HepG2 (cell line): ENCODE results near the gene C20orf202. TPM values are rescaled to one million over a fixed set of nuclear protein-coding genes. Genes with fewer than 3 reads are reported as not detected.

Experiments used
- ATAC-seq: fragments of 200-7000 bp; cut with Tn5 transposase; 3 replicates; pipeline ENCODE4 v1.9.1; 2020; ENCODE audit warnings: mild to moderate bottlenecking, moderate library complexity
- BruUV-seq: library from RNA; stranded (reverse); fragments of 400-500 nt; replicated peaks from 2 replicates; lab custom pipeline; 2021; lab: Mats Ljungman, UMichigan
- CTCF ChIA-PET: fragments of 300-600 bp; formaldehyde crosslinking; extraction: SDS; loops from one replicate; lab custom pipeline; 2021; ENCODE audit warnings: low total read pairs, inconsistent platforms, low intra/inter-chr PET ratio; lab: Yijun Ruan, JAX
- POLR2A ChIA-PET: fragments of 350-600 bp; sonication (Branson Sonifier 250); formaldehyde crosslinking; loops from one replicate; lab custom pipeline; 2020; ENCODE audit warnings: antibody characterized with exemption, inconsistent platforms; lab: Yijun Ruan, JAX
- DNase-seq: peaks from one replicate; pipeline ENCODE4 v3.0.0-alpha.2; 2015; ENCODE audit warnings: low spot score
- FAIRE-seq: peaks from 3 replicates; lab custom pipeline; 2011; peaks lifted over from hg19 to GRCh38; lab: Jason Lieb, UNC
- H2AFZ ChIP-seq: one replicate; pipeline ENCODE4 v1.6.1; 2011; ENCODE audit warnings: low read length, inconsistent platforms
- H3K27ac ChIP-seq: fragments of 300-600 bp; 3 replicates; pipeline ENCODE4 v1.8.0; 2011; ENCODE audit warnings: mixed run types, mild to moderate bottlenecking, mixed read lengths, low read length, inconsistent platforms; ENCODE audit not compliant: insufficient read depth; ENCODE audit errors: extremely low read length
- H3K27me3 ChIP-seq, 2 experiments: fragments of 200-600 bp in 1 of 2; 2 replicates in 1 of 2; 3 replicates in 1 of 2; pipeline versions ENCODE4 v1.6.0 to v1.8.0; 2011; ENCODE audit warnings: low read length in 2 of 2, mild to moderate bottlenecking in 2 of 2, moderate library complexity in 2 of 2, inconsistent platforms in 1 of 2; ENCODE audit not compliant: insufficient read depth in 2 of 2, control insufficient read depth in 1 of 2
- H3K36me3 ChIP-seq, 2 experiments: fragments of 200-600 bp in 1 of 2; replicated peaks in 1 of 2; 2 replicates in 1 of 2; 3 replicates in 1 of 2; pipeline versions ENCODE4 v1.5.1 to v1.8.0; 2011; ENCODE audit warnings: low read length in 2 of 2, inconsistent platforms in 1 of 2; ENCODE audit not compliant: insufficient read depth in 2 of 2, control insufficient read depth in 1 of 2
- H3K4me1 ChIP-seq: 2 replicates; pipeline ENCODE4 v1.5.1; 2012; ENCODE audit warnings: low read length, inconsistent platforms; ENCODE audit not compliant: insufficient read depth
- H3K4me2 ChIP-seq: 2 replicates; pipeline ENCODE4 v1.6.0; 2011; ENCODE audit warnings: low read depth, low read length, inconsistent platforms
- H3K4me3 ChIP-seq, 3 experiments: fragments of 200-600 bp in 1 of 3; sonication (generic), shearing (Covaris generic) in 1 of 3; replicated peaks in 1 of 3; 2 replicates each; pipeline ENCODE4 v1.5.1; 2011 to 2016; ENCODE audit warnings: low read length in 3 of 3, inconsistent platforms in 2 of 3, low read depth in 2 of 3, mild to moderate bottlenecking in 2 of 3, control low read depth in 1 of 3, mixed read lengths in 1 of 3; ENCODE audit not compliant: insufficient read depth in 1 of 3
- H3K79me2 ChIP-seq: one replicate; pipeline ENCODE4 v1.6.1; 2011; ENCODE audit warnings: low read length, inconsistent platforms; ENCODE audit not compliant: insufficient read depth
- H3K9ac ChIP-seq: 2 replicates; pipeline ENCODE4 v1.6.0; 2011; ENCODE audit warnings: mild to moderate bottlenecking, low read depth, low read length, inconsistent platforms; ENCODE audit not compliant: insufficient read depth
- H3K9me3 ChIP-seq: 2 replicates; pipeline ENCODE4 v1.5.1; 2012; ENCODE audit warnings: mild to moderate bottlenecking, low read length
- H4K20me1 ChIP-seq: 2 replicates; pipeline ENCODE4 v1.6.0; 2011; ENCODE audit warnings: inconsistent platforms, mild to moderate bottlenecking, low read length, moderate library complexity; ENCODE audit not compliant: insufficient read depth
- BRD4 ChIP-seq: sonication (generic); formaldehyde crosslinking; IDR thresholded peaks from 2 replicates; pipeline ENCODE4 v1.4.0; 2020; ENCODE audit warnings: missing genetic modification reagents
- HOXD1 ChIP-seq: sonication (generic); formaldehyde crosslinking; IDR thresholded peaks from 2 replicates; pipeline ENCODE4 v1.5.0; 2020; ENCODE audit warnings: missing genetic modification reagents
- MXD4 ChIP-seq: IDR thresholded peaks from 2 replicates; pipeline ENCODE4 v1.6.1; 2016; ENCODE audit warnings: mild to moderate bottlenecking, missing biosample characterization, missing genetic modification reagents
- TOE1 ChIP-seq: sonication (generic); formaldehyde crosslinking; IDR thresholded peaks from 2 replicates; pipeline ENCODE4 v1.4.0; 2020; ENCODE audit warnings: mild to moderate bottlenecking, missing genetic modification reagents
- YEATS2 ChIP-seq: sonication (generic); formaldehyde crosslinking; IDR thresholded peaks from 2 replicates; pipeline ENCODE4 v1.4.0; 2020; ENCODE audit warnings: missing genetic modification reagents, borderline replicate concordance
- ZFYVE20 ChIP-seq: sonication (generic); formaldehyde crosslinking; IDR thresholded peaks from 2 replicates; pipeline ENCODE4 v1.8.0; 2023; ENCODE audit warnings: low read depth, mild to moderate bottlenecking, moderate library complexity, missing genetic modification reagents, borderline replicate concordance
- ZMAT3 ChIP-seq: sonication (generic); formaldehyde crosslinking; conservative IDR thresholded peaks from 2 replicates; pipeline ENCODE4 v1.7.0; 2021; ENCODE audit warnings: missing genetic modification reagents
- ZNF564 ChIP-seq: sonication (generic); formaldehyde crosslinking; IDR thresholded peaks from 2 replicates; pipeline ENCODE4 v1.8.1; 2023; ENCODE audit warnings: mild to moderate bottlenecking, missing genetic modification reagents
- ZNF878 ChIP-seq: sonication (generic); formaldehyde crosslinking; IDR thresholded peaks from 2 replicates; pipeline ENCODE4 v1.8.1; 2023; ENCODE audit warnings: mild to moderate bottlenecking, missing genetic modification reagents, moderate library complexity
- WGBS: methylation state at CpG from one replicate; pipeline ENCODE4 v1.1.6; 2017; ENCODE audit warnings: low lambda C conversion rate; 5-methylcytosine and 5-hydroxymethylcytosine counted together
- in situ Hi-C: cut with HindIII; loops from 2 replicates; pipeline ENCODE4 v1.10.0; 2017; ENCODE audit warnings: low pct_unique_long_range_greater_than_20kb; ENCODE audit not compliant: extremely low pct_ligation_motif_present
- intact Hi-C: fragments of 100-400 bp; cut with micrococcal nuclease; formaldehyde crosslinking; loops from one replicate; pipeline ENCODE4 v1.10.0; 2022; ENCODE audit not compliant: unreplicated experiment
- polyA plus RNA-seq, 8 experiments: library from polyadenylated mRNA; depleted of rRNA in 3 of 8; stranded (reverse) in 7 of 8; unstranded in 1 of 8; fragments of >200 nt; fragmentation: Illumina TruSeq in 4 of 8; extraction: Trizol in 4 of 8; gene quantifications; 2 replicates each; pipeline versions ENCODE4 v1.2.1 to v1.2.3, GENCODE V29; 2011 to 2016; ENCODE audit warnings: low read depth in 4 of 8, missing spikeins in 1 of 8, mixed read lengths in 1 of 8; ENCODE audit not compliant: insufficient read depth in 1 of 8
- total RNA-seq, 5 experiments: library from RNA; depleted of rRNA; stranded (reverse); fragments of >200 nt; fragmentation: Illumina TruSeq; extraction: Trizol; gene quantifications; 2 replicates each; pipeline ENCODE4 v1.2.3, GENCODE V29; 2016; ENCODE audit warnings: low read depth in 1 of 5
- TF ChIP-seq, protein P1 (sequence below): sonication (generic); formaldehyde crosslinking; IDR thresholded peaks from 2 replicates; pipeline ENCODE4 v1.4.0; 2020; ENCODE audit warnings: missing genetic modification reagents
- TF ChIP-seq, protein P2 (sequence below): sonication (generic); formaldehyde crosslinking; conservative IDR thresholded peaks from 2 replicates; pipeline ENCODE4 v1.4.0; 2020; ENCODE audit warnings: missing genetic modification reagents
- TF ChIP-seq, protein P3 (sequence below): sonication (generic); formaldehyde crosslinking; IDR thresholded peaks from one replicate; pipeline ENCODE4 v1.5.1; 2020; ENCODE audit warnings: mild to moderate bottlenecking, missing genetic modification reagents; ENCODE audit errors: not compliant biosample characterization

C20orf202 gene
- total and polyA plus RNA-seq, 2 of the 13 experiments (the other 11 are each of a cell fraction or from before 2014, with no cell fraction given): 0.20 to 1.2 TPM

DNA sequence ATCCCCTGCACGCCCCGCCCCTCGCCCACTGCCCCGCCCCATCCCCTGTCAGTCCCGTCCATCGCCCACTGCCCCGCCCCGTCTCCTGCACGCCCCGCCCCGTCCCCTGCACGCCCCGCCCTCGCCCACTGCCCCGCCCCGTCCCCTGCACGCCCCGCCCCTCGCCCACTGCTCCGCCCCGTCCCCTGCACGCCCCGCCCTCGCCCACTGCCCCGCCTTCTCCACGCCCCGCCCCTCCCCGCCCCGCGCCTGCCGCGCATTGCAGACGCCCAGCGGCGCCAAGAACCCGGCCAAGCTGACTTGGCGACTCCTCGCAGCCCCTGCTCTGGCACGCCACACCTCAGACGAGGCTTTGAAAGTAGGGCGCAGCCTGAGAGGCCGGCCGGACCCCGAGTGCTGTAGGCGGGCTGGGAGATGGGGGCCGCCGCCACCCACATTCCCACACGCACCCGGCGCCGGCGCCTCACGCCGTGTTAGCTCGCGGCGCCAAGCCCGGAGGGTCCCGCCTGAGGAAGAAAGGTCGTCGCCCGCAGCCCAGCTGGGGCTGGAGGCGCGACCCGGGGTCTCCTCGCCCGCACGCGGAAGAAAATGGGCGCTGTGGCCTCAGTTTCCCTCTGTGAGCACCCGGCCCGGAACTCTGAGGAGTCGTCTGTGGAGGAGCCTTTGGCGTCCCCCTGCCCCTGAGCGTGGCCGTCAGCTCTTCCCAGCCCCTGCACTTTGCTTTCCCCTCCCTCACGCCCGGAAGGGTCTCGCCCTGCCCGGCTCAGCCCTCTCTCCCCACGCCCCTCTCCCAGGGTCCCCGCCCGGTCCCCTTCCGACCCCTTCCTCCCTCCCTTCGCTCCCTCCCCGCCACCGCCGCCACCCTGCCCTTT, 22.8 kb downstream of the C20orf202 start, which contains the start of gene RAD21L1:
TSS of gene RAD21L1 (plus strand) at position 262 of the 872 bp plus-strand sequence. CDS start 2,410 bp downstream, outside the sequence.
- POLR2A ChIA-PET: interaction anchor here (0.8 kb wide), 1 partner anchor 100 kb away, joined by 4 read pairs; no protein-coding TSS in a partner anchor
- no TSS peak for BruUV-seq
- peak within 1 kb of the TSS; percentile 73 to 82 (median 75) for H3K4me3 ChIP-seq
- peaks cover 13% of the 10 kb centered on the region for H3K4me1 ChIP-seq
- intact Hi-C loops: loop anchor here (5.0 kb wide), 1 partner anchor 104 kb away; no protein-coding TSS in a partner anchor
- 3% methylated on average over 80 of the region's 88 CpGs for WGBS
- FAIRE-seq: no peak
- peak within 1 kb of the TSS; percentile 99 for H3K4me2 ChIP-seq
- no peak within 1 kb of the TSS for H3K27ac ChIP-seq
- no peaks in the 10 kb centered on the region; the same call in 1 of the 2 replicates for H4K20me1 ChIP-seq
- no peaks in the 10 kb centered on the region for H3K79me2 ChIP-seq
- in situ Hi-C loops: no loop called here
- no peak within 1 kb of the TSS for H2AFZ ChIP-seq
- peak; percentile 82 for ATAC-seq
- no peaks in the 10 kb centered on the region for H3K9me3 ChIP-seq
- no peaks in the 10 kb centered on the region for H3K36me3 ChIP-seq
- CTCF ChIA-PET: no interaction called here
- peak within 1 kb of the TSS; percentile 51; the same call in 1 of the 2 replicates for H3K9ac ChIP-seq
- DNase-seq: no peak
- peaks cover 4 to 27% of the 10 kb centered on the region in 2 experiments for H3K27me3 ChIP-seq
- TF ChIP-seq ZMAT3 (no peak), ZNF878 (CRISPR knock-in tag) (no peak), TOE1 (CRISPR knock-in tag) (no peak), ZFYVE20 (CRISPR knock-in tag) (no peak), YEATS2 (CRISPR knock-in tag) (no peak), ZNF564 (CRISPR knock-in tag) (no peak), BRD4 (CRISPR knock-in tag) (0 out of 2 replicates have a peak, but pooled peaks have one; percentile 8), MXD4 (CRISPR knock-in tag) (no peak), HOXD1 (CRISPR knock-in tag) (no peak)
- TF ChIP-seq, protein P1, sequence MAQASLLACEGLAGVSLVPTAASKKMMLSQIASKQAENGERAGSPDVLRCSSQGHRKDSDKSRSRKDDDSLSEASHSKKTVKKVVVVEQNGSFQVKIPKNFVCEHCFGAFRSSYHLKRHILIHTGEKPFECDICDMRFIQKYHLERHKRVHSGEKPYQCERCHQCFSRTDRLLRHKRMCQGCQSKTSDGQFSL: no peak
- TF ChIP-seq, protein P2, sequence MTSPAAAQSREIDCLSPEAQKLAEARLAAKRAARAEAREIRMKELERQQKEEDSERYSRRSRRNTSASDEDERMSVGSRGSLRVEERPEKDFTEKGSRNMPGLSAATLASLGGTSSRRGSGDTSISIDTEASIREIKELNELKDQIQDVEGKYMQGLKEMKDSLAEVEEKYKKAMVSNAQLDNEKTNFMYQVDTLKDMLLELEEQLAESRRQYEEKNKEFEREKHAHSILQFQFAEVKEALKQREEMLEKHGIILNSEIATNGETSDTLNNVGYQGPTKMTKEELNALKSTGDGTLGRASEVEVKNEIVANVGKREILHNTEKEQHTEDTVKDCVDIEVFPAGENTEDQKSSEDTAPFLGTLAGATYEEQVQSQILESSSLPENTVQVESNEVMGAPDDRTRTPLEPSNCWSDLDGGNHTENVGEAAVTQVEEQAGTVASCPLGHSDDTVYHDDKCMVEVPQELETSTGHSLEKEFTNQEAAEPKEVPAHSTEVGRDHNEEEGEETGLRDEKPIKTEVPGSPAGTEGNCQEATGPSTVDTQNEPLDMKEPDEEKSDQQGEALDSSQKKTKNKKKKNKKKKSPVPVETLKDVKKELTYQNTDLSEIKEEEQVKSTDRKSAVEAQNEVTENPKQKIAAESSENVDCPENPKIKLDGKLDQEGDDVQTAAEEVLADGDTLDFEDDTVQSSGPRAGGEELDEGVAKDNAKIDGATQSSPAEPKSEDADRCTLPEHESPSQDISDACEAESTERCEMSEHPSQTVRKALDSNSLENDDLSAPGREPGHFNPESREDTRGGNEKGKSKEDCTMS (CRISPR knock-in tag): no peak
- TF ChIP-seq, protein P3, sequence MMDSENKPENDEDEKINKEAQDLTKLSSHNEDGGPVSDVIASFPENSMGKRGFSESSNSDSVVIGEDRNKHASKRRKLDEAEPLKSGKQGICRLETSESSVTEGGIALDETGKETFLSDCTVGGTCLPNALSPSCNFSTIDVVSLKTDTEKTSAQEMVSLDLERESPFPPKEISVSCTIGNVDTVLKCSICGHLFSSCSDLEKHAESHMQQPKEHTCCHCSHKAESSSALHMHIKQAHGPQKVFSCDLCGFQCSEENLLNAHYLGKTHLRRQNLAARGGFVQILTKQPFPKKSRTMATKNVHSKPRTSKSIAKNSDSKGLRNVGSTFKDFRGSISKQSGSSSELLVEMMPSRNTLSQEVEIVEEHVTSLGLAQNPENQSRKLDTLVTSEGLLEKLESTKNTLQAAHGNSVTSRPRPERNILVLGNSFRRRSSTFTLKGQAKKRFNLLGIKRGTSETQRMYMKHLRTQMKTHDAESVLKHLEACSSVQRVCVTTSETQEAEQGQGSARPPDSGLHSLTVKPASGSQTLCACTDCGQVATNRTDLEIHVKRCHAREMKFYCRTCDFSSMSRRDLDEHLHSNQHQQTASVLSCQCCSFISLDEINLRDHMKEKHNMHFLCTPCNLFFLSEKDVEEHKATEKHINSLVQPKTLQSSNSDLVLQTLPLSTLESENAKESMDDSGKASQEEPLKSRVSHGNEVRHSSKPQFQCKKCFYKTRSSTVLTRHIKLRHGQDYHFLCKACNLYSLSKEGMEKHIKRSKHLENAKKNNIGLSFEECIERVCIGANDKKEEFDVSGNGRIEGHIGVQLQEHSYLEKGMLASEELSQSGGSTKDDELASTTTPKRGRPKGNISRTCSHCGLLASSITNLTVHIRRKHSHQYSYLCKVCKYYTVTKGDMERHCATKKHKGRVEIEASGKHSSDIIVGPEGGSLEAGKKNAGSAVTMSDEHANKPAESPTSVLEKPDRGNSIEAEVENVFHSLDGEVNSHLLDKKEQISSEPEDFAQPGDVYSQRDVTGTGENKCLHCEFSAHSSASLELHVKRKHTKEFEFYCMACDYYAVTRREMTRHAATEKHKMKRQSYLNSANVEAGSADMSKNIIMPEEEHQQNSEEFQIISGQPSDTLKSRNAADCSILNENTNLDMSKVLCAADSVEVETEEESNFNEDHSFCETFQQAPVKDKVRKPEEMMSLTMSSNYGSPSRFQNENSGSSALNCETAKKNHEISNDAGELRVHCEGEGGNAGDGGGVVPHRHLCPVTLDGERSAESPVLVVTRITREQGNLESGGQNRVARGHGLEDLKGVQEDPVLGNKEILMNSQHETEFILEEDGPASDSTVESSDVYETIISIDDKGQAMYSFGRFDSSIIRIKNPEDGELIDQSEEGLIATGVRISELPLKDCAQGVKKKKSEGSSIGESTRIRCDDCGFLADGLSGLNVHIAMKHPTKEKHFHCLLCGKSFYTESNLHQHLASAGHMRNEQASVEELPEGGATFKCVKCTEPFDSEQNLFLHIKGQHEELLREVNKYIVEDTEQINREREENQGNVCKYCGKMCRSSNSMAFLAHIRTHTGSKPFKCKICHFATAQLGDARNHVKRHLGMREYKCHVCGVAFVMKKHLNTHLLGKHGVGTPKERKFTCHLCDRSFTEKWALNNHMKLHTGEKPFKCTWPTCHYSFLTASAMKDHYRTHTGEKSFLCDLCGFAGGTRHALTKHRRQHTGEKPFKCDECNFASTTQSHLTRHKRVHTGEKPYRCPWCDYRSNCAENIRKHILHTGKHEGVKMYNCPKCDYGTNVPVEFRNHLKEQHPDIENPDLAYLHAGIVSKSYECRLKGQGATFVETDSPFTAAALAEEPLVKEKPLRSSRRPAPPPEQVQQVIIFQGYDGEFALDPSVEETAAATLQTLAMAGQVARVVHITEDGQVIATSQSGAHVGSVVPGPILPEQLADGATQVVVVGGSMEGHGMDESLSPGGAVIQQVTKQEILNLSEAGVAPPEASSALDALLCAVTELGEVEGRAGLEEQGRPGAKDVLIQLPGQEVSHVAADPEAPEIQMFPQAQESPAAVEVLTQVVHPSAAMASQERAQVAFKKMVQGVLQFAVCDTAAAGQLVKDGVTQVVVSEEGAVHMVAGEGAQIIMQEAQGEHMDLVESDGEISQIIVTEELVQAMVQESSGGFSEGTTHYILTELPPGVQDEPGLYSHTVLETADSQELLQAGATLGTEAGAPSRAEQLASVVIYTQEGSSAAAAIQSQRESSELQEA (CRISPR knock-in tag): no peak
